GM19455 (cell line): ENCODE data around the gene CST3.
"Not testable (repeated sequence)": the region's sequence is repeated elsewhere in the genome, so short reads cannot be mapped to it uniquely, and the experiment has no call there.

Experiments
- ATAC-seq: cut with Tn5 transposase; IDR thresholded peaks from one replicate; pipeline ENCODE4 v1.9.1; 2021; ENCODE audit not compliant: unreplicated experiment

Gene CST3

DNA sequence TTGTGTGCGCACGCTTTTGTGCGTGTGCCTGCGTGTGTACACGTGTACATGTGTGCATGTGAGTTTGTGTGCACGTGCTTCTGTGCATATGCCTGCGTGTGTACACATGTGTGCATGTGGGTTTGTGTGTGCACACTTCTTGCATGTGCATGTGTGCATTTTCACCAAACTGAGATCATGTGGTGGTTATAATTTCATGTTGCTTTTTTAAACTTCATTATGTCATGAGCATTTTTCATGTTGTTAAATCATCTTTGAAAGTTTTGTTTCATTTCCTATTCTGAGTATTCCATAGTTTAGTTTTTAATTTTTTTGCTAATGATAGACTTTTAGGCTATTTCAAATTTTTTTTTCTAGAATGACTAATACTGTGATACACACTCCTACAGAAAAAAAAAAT, 6.4 kb upstream of the CST3 start:
- ATAC-seq: no peak

DNA sequence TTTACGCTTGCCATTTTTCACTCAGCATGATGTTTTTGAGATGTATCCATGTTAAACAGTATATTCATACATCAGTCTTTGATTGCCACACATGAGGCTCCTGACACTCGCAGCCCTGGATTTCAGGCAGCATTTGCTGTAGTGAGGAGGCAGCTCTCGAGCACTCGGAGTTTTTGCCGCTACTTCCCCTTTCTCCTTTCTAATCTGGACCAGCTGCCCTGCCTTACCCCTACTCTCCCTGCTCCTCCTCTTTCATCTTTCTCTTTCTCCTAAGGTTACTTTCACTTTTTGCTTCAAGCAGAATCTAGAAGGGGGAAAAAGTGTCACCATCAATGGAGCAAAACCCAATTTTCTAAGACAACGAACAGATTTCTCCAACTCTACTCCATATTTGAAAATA, 5.9 kb upstream of the CST3 start:
- no peak for ATAC-seq

DNA sequence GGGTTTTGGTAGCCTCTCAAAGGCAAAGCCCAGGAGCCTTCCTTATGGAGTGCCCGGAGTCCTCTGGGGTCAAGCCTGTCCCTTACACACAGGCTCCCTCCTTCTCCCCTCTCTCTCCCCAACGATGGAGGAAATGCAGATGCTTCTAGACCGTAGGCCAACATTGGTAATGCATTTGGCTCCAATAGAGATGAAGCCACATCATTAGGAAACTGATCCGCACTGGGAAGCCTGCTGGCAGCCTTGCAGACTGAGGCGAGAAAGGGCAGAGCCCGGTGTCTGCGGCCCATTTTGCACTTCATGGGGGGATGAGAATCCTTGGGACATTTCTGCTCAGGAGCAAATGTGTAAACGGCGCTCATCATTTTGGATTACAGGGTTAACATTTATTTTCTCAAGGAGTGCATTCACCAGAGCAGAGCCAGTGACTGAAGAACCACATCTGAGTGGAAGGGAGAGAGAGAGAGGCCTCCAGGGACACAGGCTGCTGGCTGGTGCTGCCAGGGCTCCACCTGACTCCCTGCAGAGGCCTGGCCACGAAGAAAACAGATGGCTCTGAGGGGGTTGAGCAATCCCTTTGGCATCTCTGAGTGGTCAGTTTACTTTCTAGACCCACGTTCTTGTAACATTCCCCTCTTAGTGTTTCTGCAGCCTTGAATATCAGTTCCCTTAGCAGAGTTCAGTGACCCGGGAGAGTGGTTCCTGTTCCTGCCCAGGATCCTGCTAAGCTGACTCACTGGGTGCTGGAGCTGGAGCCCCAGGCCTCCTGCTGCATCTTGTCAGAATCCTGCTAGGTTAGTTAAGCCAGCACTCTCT, 4.4 kb upstream of the CST3 start:
- ATAC-seq: no peak

DNA sequence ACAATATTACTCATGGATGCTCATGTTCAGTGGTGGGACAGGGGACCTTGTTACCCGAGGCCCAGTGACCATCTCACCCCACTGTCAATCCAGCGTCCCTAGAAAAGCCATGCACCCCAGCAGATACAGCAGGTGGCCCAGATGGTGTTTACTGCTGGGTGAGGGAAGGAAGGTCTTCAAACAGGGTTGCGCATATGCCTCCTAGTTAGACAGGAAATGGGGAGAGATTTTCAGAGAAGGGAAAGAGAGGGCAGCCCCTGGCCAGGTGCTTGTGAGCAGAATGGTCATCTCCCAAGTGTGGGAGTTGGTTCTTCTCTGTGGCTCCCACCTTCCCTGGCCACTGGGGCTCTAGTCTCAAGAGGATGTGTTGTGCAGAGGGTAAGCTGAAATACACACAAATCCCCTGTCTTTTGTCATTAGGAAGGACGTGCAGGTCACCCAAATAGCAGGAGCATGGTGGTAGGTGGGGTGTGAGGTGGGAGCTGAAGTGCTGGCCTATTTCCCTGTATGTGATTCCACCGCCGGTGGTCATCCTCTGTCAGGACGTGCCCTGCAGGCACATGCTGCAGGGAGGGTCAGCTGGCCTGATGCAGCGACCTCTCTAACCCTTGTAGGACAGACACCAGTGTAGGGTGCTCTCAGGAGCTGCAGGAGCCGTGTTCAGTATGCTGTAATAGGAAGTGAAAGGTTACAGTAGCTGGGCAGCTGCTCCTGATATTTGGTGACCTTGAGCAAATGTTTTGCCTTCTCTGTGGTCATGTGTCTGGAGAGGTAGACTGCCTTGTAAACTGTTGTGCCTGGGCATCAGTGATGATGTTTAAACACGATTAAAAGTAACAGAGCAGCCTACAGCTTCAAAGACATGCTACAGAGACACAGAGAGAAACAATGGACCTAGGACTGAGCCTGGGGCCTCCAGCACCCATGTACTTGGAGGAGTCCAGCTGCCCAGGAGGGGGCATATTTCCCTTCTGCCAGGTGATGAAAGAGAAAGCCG, 3.2 kb upstream of the CST3 start:
- no peak for ATAC-seq

DNA sequence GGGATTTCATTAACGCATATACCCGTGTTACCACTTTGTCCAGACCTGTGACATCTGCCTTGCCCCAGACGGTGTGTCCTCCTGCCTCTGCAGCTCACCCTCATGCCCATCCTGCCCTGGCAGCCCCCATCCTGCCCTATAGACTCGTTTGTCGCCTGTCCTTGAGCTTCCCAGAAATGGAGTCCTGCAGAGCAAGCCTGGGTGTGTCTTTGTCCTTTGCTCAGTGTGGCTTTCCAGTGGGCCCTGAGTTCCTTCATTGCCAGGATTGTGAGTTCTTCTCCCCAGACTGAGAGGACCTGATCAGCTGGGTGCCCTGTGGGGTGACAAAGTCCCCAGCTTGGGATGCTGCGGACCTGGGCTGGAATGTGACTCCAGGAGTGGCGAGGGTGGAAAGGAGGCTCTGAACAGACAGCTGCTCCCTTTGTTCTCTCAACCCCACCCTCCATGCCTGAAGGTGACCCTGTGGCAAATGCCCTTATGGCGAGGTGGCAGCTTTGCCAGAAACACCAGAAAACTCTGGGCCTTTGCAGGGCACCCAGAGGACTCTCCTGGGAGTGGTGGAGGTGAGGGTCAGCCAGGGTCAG, 2.4 kb upstream of the CST3 start:
- no peak for ATAC-seq

DNA sequence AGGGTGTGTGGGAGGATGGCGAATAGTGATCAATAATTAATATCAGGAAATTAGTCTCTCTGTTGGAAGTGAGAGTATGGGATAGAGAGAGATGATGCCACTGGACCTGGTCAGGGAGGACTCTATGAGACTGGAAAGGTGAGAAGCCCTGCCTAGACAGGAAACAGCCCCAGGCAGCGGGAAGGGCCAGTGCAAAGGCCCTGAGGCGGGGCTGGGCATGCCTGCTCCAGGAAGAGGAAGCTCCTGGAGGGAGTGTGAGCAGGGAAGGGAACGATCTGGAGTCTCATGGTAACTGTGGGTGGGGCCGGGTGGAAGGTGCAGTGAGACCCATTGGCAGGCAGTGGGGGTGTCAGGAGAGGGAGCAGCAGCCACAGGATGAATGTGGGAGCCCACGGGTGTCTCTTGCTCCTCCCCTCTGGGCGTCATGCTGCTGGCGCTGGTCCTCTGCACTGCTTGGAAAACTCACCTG, 1.8 kb upstream of the CST3 start:
- ATAC-seq: no peak

DNA sequence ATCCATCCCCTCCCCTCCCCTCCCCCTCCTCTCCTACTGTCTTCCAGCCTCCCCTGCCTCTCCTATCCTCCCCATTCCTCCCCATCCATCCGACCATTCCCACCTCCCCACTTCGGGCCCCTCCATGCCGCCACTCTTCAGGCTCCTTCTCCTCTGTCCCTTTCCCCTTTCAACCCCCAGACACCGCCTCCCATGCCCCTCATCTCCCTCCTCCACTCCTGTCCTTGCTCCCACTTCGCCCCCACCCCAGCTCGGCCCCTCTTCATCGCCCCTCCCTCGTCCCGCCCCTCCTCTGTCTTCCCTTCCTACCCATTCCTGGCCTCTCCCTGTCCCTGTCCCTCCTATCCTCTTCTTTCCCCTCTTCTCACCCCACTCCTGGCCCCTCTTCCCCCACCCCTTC, 554 bp upstream of the CST3 start:
- ATAC-seq: no peak

DNA sequence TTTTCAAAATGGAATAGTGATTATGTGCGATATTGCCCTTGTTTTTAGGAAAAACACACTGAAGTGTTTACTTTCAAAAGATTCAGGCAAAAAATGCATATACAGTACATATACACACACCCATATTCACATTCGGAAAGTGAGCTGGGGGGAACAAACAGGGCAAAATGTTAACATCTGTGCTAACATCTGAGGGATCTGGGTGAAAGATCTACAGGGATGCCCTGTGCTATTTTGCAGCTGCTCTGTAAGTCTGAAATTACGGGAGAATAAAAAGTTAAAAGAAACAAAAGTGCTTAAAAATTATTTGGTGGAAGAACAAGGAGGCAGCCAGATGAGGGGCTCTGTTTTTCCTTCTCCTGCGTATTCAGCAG, 860 bp downstream of the CST3 start:
- ATAC-seq: no peak

DNA sequence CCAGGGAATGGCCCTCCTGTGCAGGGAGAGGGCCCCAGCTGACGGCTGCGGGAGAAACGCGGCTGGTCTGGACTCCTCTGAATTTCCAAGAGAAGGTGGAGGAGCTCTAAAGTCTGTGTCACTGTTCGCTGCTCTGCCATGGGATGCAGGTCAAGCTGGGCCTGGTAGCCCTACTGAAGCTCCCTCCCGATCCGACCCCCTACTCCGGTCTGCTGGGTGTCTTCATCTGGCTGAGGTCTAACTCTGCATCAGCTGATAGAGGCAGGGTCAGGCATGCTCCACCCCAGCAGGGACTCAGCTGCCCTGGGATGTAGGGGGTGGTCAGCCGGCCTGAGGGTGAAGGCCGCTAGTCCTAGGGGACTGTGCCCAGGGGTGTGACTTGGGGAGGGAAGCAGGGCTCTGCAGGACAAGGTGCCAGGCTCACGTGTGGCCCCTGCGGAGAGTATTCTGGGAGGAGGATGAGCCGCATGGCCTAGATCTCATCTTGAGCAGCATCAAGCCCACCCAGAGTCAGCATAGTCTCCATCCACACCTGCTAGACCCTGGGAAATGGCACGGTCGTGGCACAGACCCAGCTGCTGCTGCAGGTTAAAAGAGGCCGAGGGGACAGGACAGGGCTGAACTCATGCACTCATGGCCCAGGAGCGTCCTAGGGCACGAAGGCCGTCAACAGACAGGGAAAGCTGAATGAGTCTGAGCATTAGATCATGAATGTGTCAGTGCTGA, 1.4 kb downstream of the CST3 start:
- no peak for ATAC-seq

DNA sequence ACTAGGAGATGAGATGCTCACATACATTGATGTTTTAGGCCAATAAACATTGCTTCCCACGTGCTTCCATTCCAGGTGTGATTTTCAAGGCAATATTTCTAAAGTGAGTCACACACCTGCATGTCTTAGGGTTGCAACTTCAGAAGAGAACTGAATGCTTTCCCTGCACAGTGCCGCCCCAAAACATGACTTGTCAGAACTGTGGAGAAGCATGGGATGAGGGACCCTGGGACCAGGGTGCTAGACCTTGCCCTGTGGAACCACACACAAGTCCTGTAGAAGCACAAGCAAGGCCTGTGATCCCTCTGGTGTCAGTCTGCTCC, 2.0 kb downstream of the CST3 start:
- ATAC-seq: not testable (repeated sequence)

DNA sequence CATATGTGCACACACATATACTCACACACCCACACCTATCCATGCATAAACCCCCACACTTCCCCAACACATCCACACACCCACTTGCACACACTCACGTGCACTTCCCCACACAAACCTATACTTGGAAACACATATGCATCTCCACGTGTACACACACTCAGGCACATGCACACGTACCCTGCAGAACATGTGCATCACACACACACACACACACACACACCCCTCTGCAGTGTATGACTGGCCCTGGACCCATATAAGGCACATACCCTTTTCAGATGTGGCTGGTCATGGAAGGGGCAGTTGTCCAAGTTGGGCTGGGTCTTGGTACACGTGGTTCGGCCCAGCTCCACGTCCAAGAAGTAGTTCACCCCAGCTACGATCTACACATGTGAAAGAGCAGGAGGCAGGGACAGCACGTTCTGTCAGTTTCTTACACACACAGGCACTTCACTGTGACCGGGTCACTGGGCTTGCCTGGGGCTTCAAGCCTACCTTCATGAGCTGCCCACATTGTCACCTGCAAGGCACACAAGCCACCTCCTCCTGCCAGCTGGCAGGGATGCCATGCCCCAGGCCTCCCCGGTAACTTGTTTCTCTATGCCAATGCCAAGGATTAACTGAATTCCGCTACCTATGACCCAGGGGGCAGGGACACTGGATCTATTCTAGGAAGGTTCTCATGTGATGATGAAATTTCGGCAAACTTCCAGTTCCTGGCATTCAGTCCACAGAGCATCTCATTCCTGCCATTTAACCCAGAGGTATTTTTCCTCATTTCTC, 2.6 kb downstream of the CST3 start:
- no peak for ATAC-seq

DNA sequence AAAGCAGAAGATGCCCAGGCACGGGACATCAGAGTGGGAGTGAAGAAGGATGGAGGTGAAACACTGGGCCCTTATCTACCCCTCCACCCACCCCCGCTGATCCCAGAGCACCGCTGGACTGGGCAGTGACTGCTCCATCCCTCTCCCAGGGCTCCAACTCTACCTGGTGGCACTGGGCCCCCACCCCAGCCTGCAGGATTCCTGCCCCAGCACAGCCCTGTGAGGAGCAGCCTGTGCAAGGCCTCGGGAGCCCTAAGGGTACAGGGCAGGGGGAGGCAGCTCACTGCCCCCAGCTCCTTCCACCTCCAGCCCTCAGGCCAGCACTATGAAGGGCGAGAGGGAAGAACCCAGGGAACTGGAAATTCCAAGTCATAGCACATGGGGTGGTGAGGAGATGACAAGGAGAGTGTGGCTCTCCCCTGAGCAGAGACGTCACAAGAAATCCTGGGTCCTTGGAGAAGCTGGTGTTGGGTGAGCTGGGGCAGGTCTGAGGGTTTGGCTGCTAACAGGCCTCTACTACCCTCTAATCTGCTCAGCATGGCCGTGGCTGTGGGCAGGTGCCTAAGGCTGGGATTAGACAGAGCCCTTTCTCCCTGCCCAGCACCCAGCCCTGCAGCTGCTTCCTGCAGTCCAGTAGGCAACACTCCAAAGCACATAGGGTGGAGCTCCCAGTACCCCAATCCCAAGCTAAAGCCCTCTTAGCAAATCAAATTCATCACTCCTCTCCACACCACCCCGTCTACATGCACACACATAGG, 3.5 kb downstream of the CST3 start:
- ATAC-seq: no peak

DNA sequence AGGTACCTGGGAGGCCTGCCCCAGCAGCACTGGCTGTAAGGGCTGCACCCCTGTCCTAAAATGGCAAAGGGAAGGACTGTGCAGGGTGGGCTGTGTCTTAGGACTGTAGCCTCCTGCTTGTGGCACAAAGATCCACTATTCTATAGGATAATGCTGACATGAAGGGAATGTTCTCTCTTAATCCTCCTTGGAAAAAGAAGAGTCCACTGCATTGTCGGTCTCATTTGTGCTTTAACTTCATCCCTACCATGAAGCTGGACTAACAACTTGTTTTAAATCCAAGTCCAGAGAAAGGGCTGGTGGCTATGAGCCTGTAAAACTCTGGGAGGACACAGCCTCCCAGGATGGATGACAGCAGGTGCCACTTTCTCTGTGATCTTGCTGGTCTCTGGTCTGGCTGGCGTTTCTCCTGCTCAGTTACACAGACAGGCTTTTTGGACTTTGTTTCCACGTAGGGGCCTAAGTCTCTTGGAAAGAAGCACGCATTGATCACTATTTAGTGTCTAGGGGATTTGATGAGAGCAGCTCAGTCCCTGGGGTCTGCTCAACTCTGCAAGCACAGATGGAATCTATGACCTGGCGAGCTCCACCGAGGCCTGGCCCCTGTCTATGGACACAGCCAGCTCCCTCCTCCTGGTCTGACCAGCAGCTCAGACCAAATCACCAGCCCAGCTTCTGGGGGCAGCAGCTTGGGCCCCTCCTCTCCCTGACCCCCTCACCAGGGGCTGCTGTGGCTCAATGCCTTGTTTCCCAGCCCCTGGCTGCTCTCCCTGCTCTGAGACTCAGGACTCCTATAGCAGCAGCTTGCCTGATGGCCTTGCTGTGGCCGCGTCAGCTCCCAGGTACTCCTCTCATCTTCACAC, 4.8 kb downstream of the CST3 start:
- ATAC-seq: no peak

DNA sequence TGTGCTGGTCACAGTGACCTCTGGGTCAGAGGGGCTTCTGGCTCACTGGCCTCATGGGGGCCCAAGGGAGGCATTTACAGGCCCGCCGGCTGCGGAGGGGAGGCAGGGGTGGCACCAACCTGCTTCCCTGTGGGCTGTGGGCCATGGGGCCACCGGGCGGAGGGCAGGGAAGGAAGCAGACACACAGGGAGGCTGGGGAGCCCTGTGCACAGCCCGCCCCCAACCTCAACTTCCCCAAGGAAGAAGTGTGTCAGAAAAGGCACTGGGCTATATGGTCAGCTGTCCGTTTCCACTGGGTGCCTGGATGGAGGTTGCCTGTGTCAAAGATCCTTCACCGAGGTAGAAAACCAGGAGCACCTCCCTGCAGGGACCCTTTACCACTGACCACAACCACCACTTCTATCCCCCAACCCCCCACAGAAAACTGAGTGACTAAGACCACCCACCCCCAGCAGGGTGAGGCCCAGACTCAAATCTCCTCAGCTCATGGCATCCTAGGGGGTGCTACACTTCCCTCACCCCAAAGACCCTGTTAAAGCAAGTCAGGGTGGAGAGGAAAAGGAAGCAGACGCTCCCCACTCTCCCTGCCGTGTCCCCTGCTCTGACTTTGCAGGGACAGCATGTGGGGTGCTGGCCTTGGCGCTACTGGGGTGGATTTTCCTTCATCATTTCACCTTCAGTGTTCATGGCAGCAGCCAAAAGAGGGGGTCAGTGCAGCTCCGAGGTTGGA, 5.6 kb downstream of the CST3 start:
- no peak for ATAC-seq

DNA sequence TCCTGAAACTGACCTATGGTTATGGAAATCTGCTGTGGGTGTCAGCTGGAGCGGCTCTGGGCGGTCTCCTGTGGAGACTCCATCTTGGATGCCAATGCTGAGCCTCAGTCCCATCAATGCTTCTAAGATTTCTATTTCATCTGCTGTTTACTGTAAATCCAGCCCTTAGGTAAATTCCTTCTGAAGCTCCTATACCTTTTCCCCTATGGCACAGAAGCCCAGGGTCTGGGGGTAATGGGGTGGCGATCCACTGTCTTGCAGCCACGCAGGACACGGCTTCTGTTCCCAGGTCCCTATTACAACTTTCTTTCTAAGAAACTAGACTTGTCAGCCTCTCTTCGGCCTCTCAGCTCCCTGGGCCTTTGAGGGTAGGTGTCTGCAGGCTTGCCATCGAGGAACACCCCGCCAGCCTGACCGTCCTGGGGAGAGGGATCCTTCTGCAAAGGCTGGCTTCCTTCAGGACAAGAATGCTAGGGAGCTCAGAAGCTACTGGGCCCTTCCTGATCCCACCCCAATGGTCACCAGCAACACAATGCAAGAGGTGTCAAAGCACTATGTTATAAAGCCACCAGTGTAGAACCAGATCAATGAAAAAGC, 6.4 kb downstream of the CST3 start:
- ATAC-seq: no peak

DNA sequence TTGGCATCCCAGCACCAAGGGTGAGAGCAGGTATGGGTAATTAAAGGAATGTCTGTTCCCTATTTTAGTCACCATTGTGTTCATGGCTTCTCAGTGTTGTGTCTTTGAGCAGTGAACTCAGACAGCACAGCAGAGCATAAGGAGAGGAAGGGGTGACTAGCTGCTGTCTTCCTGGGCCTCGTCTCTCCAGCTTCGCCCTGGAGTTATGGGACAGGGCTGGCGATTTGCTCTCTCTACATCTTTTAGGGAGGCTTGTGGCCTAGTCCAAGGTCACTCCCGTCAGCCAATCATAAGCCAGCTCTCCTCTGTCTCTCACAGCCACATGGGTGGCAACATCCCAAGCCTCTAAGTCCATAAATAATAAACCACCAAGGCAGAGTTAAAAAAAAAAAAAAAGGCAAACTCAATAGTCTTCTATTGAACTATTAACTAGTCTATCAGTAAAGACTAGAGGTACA, 7.3 kb downstream of the CST3 start:
- ATAC-seq: no peak

DNA sequence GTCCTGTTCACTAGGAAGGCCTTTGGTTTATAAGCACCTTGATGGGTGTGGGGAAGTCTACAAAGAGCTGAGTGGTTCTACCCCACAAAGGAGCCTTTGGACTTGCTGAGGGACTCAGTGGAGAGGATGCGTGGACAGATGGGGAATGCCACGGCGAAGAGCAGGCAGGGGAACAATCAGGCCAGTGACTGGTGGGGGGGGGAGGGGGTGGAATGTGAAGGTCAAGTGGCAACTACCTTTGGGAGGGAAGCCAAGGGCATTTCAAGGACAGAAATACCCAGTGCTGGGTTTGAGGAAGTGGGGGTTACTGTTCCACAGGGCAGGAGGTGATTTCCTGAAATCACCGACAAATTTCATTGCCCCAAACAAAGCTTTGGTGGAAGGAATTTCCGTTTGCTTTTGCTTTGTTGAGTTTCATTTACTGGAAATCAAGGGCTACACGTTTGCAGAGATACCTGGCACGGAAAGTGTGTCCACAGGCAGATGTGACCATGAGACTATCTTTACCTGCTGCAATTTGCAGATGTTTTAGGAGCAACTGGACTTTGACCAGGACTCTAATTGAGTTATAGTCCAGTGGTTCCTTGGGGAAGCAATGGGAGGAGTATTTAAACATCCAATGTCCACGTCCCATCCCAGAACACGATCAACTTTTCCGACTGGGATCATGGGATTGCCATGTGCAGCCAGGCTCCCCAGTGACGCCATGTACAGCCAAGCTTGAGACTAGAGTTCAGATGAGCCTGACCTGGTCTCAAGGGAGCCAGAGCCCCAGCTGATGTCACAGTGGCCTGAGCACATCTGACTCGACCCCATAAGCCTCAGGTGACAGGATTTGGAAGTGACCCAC, 8.0 kb downstream of the CST3 start:
- no peak for ATAC-seq
